ENCODE data around the gene PCGF6.
"Not testable (repeated sequence)": the region's sequence is repeated elsewhere in the genome, so short reads cannot be mapped to it uniquely, and the experiment has no call there.

PCGF6 gene

GRCh38 chr10:103276251-103276895 lies 74.6 kb downstream of the PCGF6 start:
- peak overlapping the region; percentile 78; the same call in 1 of the 2 replicates for H3K27ac ChIP-seq
- TF ChIP-seq CTCF (conservative IDR thresholded peaks at IDR 0.05): no peak

GRCh38 chr10:103273041-103273441 lies 77.9 kb downstream of the PCGF6 start:
- H3K27ac ChIP-seq: no peak overlapping the region

GRCh38 chr10:103265717-103266329 lies 85.1 kb downstream of the PCGF6 start:
- peak overlapping the region; percentile 36; the same call in 1 of the 2 replicates for H3K27ac ChIP-seq
- TF ChIP-seq CTCF (conservative IDR thresholded peaks at IDR 0.05): no peak

More at GRCh38 chr10:103273041-103273441, 77.9 kb downstream of the PCGF6 start:
- TF ChIP-seq CTCF (conservative IDR thresholded peaks at IDR 0.05): no peak

GRCh38 chr10:103262229-103262628 lies 88.7 kb downstream of the PCGF6 start:
- no peak overlapping the region for H3K27ac ChIP-seq
- no peak for TF ChIP-seq CTCF (conservative IDR thresholded peaks at IDR 0.05)

GRCh38 chr10:103259989-103260388 lies 91.0 kb downstream of the PCGF6 start:
- H3K27ac ChIP-seq: no peak overlapping the region
- TF ChIP-seq CTCF (conservative IDR thresholded peaks at IDR 0.05): no peak

GRCh38 chr10:103258928-103259327 lies 92.0 kb downstream of the PCGF6 start:
- H3K27ac ChIP-seq: not testable (repeated sequence)

GRCh38 chr10:103257812-103258211 lies 93.1 kb downstream of the PCGF6 start:
- H3K27ac ChIP-seq: no peak overlapping the region
- TF ChIP-seq CTCF (conservative IDR thresholded peaks at IDR 0.05): no peak

GRCh38 chr10:103256613-103257012 lies 94.3 kb downstream of the PCGF6 start:
- no peak for TF ChIP-seq CTCF (conservative IDR thresholded peaks at IDR 0.05)
- no peak overlapping the region for H3K27ac ChIP-seq
